NCI-H146 (cell line): ENCODE data around the gene HSPBAP1.
"Not testable (repeated sequence)": the region's sequence is repeated elsewhere in the genome, so short reads cannot be mapped to it uniquely, and the experiment has no call there.

ENCODE experiments used
- DNase-seq: peaks from one replicate; lab custom pipeline; 2025; lab: John Stamatoyannopoulos, UW

HSPBAP1 gene

DNA sequence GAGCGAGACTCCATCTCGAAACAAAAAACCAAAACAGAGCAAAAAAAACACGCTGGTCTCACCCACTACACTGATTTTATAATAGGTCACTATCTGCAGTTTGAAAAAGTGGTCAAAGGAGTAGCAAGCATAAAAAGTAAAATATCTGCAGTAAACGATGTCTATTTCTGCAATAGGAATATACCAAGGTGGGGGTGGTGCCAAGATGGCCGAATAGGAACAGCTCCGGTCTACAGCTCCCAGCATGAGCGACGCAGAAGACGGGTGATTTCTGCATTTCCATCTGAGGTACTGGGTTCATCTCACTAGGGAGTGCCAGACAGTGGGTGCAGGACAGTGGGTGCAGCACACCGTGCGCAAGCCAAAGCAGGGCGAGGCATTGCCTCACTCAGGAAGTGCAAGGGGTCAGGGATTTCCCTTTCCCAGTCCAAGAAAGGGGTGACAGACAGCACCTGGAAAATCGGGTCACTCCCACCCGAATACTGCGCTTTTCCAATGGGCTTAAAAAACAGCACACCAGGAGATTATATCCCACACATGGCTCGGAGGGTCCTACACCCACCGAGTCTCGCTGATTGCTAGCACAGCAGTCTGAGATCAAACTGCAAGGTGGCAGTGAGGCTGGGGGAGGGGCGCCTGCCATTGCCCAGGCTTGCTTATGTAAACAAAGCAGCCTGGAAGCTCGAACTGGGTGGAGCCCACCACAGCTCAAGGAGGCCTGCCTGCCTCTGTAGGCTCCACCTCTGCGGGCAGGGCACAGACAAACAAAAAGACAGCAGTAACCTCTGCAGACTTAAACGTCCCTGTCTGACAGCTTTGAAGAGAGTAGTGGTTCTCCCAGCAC is 60.7 kb downstream of the HSPBAP1 start:
- not testable (repeated sequence) for DNase-seq

DNA sequence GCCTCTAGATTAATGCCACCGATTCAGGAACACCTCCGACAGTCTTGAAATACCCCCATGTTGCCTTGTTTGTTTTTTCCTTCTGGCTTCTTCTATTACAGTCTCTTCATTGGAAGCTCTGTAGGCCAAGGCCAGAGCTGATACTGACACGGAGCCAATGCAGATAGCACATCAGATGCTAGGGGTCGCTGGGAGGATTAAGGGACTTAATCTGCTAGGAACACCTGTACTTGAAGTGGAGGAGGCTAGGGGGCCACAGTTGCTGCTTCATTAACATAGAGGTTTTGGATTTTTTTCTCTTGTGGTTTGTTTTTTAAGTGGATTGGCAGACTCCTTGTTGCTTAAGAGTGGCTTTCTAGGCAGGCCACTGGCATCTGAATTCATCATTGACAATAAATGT is 63.4 kb downstream of the HSPBAP1 start:
- DNase-seq: no peak

DNA sequence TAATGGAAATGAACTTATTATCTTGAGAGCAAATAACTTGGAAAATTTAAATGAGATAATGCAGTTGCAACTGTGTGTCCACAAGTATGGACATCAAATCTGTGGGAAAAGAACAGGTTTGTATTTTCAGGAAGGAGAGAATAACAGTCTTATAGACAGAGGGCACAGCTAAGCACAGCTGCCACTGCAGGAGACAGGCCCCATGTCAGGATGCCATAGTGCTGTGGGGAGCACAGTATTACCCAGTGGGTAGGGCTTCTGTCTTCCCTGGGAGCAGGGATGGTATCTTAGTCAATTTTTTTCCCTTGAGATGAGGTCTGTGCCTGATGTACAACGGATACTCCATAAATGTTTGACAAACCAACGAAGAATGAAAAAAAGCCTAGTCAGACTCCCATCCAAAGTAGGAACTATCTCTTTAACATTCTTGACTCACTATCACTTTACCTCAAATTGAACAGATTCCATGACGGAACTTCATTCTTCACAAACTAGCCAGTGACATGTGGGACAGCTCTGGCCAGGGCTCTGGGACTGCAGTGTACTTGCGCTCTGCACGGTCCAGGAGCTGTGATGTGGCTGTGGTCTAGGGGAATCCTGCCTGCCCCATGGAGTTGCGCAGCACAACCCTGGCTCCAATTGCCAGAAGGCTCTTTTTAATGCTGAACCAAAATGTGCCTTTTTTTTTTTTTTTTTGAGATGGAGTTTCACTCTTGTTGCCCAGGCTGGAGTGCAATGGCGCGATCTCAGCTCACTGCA is 64.7 kb downstream of the HSPBAP1 start:
- no peak for DNase-seq

DNA sequence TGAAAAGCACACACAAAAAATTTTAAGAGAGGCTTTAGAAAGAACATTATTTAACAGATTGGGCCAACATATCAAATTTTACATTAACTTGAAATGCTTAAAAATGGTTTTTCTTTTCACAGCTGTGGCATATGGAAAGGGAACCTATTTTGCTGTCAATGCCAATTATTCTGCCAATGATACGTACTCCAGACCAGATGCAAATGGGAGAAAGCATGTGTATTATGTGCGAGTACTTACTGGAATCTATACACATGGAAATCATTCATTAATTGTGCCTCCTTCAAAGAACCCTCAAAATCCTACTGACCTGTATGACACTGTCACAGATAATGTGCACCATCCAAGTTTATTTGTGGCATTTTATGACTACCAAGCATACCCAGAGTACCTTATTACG is 65.4 kb downstream of the HSPBAP1 start:
- DNase-seq: no peak

DNA sequence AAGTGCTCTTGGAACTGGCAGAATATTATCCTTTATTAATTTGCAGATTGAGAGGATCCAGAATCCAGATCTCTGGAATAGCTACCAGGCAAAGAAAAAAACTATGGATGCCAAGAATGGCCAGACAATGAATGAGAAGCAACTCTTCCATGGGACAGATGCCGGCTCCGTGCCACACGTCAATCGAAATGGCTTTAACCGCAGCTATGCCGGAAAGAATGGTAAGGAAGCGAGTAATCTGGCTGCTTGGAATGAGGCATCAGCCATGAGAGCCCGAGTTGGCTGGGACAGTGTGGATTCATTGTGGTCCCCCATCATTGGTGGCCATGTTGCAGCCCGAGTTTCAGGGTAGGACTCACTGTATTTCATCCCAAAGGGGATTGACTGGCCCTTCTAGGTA is 65.9 kb downstream of the HSPBAP1 start:
- DNase-seq: no peak

DNA sequence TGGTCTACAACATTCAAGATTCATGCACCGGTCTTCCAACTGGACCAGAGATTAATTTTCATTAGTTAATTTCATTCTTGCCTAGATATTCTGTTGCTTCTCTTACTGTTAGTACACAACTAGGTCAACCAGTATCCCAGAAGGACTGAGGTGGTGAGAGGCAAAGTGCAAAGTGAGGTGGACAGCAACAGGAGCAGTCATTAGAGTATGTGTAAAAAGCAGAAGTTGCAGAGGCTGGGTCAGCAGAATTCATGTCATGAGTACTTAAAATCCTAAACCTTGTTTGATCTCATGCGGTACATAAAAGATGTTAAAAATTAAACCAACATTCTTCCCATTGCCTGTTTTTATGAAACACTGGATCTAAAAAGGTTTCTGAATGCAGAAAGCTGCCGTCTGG is 66.3 kb downstream of the HSPBAP1 start:
- DNase-seq: no peak

DNA sequence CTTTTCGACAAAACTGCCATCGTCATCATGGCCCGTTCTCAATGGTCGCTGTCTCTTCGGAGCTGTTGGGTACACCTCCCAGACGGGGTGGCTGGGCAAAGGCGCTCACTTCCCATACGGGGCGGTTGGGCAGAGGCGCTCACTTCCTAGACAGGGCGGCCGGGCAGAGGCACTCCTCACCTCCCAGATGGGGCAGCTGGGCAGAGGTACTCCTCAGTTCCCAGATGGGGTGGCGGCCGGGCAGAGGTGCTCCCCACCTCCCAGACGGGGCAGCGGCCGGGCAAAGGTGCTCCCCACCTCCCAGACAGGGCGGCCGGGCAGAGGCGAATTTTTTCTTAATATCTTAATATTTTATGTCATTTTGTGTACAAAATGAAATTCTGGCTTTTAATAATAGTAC is 68.5 kb downstream of the HSPBAP1 start:
- DNase-seq: no peak

DNA sequence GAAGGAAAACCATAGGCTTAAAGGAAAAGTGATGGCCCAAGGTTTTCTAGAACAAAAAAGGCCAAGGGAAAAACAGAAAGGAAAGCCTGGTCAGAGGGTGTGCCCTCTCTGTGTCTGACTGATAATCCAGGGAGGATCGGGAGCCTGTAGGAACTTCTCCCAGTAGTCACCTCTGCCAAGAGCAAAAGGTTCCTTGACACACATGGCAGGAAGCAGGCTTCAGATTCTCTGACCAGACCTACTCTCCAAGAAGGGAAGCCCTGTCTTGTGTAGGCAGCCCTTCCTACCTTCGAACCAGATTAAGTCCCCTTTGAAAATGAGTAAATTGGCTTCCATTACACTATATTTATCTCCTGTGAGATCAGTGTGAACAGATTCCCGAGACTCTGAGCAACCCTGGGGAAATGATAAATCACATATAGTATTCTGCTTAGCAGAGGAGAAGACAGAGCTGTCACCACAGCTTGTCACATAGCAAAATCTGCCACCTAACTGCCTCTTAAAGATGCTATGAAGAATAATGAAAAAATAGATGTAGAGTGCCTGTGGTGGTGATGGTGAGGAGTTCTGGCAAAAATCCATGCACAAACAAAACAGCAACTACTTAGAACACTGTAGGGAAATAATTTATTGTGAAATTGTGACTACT is 74.2 kb downstream of the HSPBAP1 start:
- no peak for DNase-seq

DNA sequence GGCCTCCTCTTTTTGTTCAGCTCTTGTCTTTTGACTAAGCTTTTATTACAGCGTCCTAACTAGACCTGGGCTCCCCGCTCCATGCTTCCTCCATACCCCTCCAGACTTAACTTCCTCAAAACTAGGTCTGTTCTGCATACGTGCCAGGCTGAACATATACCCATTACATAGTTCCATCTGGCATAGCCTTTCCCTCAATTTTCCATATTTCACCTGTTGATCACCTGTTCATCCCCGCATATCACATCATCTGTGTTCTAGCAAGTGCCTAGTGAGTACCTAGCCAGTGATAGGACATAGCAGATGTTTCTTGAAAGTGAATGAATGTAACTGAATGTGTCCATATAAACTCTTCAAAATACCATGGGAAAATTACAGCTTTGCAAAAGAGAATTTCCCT is 77.0 kb downstream of the HSPBAP1 start:
- DNase-seq: no peak

DNA sequence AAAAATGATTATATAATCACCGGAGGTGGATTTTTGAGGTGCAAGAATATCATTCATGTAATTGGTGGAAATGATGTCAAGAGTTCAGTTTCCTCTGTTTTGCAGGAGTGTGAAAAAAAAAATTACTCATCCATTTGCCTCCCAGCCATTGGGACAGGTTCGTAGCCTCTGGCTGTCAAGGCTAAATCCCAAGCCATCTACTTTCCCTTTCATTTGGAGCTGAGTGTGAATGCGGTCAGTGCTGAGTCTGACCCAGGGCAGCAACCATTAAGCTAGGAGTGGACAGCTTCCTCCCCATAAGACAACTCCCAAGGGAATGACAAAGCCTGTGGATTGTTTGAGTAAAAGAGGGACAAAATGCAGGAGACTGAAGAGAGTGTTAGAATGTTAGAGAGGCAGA is 79.4 kb downstream of the HSPBAP1 start:
- no peak for DNase-seq

DNA sequence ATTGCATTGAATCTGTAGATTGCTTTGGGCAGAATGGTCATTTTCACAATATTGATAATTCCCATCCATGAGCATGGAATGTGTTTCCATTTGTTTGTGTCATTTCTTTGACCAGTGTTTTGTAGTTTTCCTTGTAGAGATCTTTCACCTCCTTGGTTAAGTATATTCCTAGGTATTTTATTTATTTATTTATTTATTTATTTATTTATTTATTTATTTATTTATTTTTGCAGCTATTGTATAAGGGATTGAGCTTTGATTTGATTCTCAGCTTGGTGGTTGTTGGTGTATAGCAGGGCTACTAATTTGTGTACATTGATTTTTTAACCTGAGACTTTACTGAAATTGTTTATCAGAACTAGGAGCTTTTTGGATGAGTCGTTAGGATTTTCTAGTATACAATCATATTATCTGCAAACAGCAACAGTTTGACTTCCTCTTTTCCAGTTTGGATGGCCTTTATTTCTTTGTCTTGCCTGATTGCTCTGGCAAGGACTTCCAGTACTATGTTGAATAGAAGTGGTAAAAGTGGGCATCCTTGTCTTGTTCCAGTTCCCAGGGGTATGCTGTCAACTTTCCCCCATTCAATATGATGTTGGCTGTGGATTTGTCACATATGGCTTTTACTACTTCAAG is 82.9 kb downstream of the HSPBAP1 start:
- DNase-seq: not testable (repeated sequence)

DNA sequence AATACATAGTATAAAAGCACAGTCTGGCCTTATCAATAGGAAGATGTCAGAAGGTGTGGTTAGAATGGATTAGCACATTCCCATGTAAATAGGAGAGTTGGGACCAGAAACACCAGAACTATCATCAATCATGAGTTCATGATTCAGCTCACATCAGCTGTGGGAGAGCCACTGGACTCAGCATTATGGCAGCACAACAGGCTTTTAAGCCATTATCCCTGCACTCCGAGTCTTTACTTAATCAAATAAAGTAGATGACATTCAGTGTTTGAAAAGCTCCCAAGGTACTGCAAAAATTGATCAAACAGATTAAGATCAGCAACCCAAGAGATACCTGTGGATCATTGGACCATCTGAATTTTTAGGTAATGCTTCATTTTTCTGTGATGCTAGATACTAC is 88.3 kb downstream of the HSPBAP1 start:
- no peak for DNase-seq

DNA sequence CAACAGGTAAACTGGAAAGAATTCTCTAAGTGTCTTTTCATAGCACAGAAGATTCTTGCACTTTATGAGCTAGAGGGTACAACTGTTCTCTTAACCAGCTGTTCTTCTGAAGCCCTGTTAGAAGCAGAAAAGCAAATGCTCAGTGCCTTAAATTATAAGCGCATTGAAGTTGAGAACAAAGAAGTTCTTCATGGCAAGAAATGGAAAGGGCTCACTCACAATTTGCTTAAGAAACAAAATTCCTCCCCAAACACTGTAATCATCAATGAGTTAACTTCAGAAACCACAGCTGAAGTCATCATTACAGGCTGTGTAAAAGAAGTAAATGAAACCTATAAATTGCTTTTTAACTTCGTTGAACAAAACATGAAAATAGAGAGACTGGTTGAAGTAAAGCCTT is 93.4 kb downstream of the HSPBAP1 start:
- no peak for DNase-seq

DNA sequence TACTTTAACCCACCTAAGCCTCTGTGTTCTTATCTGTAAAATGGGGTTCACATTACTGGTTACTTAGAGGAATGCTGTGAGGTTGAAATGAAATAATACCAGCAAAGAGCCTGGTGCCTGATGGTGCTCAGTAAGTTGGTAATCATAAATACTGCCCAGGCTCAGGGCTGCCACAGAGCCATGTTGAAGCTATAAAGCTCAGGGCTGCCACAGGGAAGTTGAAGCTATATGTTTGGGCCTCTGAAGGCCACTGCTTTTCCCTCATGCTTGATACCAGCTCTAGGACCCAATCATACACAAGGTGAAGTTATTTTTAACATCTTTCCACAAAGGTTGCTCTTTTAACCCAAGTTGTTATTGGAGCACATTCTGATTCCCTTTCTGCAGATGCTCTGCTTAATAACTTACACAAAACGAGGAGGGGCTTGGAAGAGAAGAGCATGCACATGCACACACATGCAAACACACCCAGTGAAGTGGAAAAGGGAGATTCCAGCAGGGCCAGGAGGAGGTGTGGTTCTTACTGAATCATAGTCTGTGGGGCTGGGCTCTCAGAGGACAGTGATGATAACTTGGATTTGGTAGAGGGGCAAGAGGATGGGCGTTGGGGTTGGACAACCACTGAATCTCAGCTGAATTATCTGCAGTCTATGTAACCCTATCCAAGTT is 95.5 kb downstream of the HSPBAP1 start:
- no peak for DNase-seq

DNA sequence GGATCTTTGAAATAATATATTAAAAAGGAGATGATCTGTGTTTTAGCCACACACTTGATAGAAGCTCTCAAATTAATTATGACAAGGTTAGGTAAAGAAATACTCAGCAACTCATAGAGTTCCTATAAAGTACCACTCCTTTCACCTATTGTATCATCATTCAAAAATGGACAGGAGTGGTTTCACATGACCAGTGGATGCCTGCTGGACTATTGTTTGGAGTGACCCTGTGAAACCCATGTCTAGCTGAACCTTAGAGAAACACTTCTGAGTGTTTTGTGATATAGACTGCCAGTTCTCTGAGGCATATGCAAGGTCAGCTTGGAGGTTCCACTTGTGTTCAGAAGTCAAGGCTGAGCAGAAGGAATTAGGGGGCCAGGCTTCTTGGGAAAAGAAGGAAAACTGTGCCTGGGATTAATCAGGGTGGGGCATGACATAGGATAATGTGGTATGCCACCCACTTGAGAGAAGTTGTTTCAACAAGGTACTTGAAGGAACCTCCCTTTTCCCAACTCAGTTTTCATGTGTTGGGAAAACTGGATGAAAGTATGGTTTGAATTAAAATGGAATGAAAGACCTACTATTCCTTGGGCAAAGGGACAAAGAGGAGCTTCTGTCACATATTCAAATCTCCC is 97.6 kb downstream of the HSPBAP1 start:
- no peak for DNase-seq

DNA sequence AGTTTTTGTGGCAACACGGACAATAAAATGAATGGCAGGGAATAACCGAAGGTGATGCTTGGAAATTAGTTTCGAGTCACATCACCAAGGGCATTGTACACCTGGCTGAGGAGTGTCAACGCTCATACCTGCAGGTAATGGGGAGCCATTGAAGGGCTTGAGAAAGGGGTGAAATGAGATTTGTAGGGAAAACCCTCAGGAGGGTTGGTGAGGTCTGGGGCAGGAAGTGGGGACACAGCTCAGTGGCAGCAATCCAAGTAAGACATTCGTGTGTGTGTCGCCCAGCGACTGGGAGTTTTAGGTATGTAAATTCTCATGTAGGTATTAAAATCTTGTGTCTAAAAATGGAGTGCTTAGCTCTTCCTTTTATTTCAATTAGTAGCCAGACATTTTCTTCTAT is 98.7 kb downstream of the HSPBAP1 start:
- DNase-seq: no peak

DNA sequence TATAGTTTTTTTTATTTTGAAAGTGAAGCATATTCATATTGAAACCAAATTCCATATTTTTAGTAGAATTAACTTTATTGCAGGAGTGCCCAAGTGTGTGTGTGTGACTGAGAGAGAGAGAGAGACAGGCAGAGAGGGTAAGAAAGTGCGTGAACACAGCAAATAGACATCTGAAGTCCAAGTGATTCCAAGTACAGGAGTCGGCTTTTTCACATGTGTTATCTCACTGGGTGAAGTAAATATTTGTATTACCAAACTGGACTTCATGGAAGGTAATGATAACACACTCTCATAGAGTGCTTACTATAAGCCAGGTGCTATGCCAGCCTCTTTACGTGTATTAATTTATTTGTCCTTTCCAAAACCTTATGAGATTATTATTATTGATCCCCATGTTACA is 101.0 kb downstream of the HSPBAP1 start:
- DNase-seq: no peak

DNA sequence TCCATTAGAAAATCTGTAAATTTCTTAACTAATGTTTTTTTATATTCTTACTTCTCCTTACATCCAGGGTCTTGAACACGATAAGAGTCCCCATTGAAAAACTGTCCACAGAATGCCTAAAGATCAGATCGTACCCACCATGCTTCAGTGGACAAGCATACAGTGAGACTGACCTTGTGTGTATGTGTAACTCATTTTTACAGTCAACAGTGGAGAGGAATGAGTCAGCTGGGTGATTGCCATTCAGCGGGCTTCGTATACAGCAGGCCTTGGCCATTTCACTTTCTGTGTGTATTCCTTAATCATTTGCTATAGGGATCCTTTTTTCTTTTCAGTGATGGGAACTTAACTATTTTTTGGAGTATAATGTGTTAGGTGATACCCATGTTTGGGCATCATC is 102.4 kb downstream of the HSPBAP1 start:
- no peak for DNase-seq

DNA sequence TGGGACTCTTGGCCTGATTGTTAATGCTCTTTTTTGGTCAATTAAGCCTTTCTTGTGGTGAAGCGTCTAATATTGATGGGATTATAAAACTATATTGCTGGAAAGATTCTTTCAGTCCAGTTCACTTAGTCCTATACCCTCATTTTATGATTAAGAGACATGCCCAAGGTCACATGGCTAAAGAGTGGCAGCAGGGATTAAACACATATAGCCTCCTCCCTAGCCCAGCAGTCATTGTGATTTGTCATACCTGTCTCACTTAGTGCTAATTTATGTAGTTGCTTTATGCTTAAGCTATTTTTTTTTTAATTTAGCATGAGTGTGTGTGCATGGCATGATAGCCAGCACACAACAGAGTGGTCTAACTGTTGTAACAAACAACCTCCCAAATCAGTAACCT is 103.5 kb downstream of the HSPBAP1 start:
- no peak for DNase-seq
